Liver (tissue), 9 donors: Measurements from ENCODE around the gene BEAN1. TPM values are rescaled to one million over a fixed set of nuclear protein-coding genes. Genes with fewer than 3 reads are reported as not detected.

ENCODE experiments used
- DNase-seq: peaks from one replicate; pipeline ENCODE4 v3.0.0-alpha.2; 2017; ENCODE audit warnings: low spot score
- H3K27ac ChIP-seq, 2 donors: one replicate each; pipeline ENCODE4 v1.7.0; 2013; ENCODE audit warnings: inconsistent platforms in 2 of 2, low read length in 2 of 2, control low read depth in 1 of 2, low read depth in 1 of 2, mild to moderate bottlenecking in 1 of 2
- H3K27me3 ChIP-seq, 4 donors: one replicate each; pipeline versions ENCODE4 v1.6.1 to v1.7.0; 2013; ENCODE audit warnings: low read length in 3 of 4, inconsistent platforms in 1 of 4, mild to moderate bottlenecking in 1 of 4, moderate library complexity in 1 of 4; ENCODE audit not compliant: control insufficient read depth in 4 of 4, insufficient read depth in 4 of 4
- H3K36me3 ChIP-seq, 4 donors: one replicate each; pipeline versions ENCODE4 v1.6.1 to v1.7.0; 2013; ENCODE audit warnings: low read length in 3 of 4, mild to moderate bottlenecking in 3 of 4, low read depth in 1 of 4, moderate library complexity in 1 of 4; ENCODE audit not compliant: control insufficient read depth in 4 of 4, insufficient read depth in 3 of 4
- H3K4me1 ChIP-seq, 4 donors: one replicate each; pipeline versions ENCODE4 v1.6.1 to v1.7.0; 2013; ENCODE audit warnings: low read length in 3 of 4, mild to moderate bottlenecking in 3 of 4, moderate library complexity in 1 of 4; ENCODE audit not compliant: control insufficient read depth in 4 of 4, insufficient read depth in 4 of 4
- H3K4me3 ChIP-seq, 3 donors: one replicate each; pipeline versions ENCODE4 v1.6.1 to v1.7.0; 2013; ENCODE audit warnings: low read length in 3 of 3, control low read depth in 1 of 3, low read depth in 1 of 3, mild to moderate bottlenecking in 1 of 3
- H3K9ac ChIP-seq, 2 donors: one replicate each; pipeline ENCODE4 v1.7.0; 2013; ENCODE audit warnings: low read length in 2 of 2, mild to moderate bottlenecking in 2 of 2, moderate library complexity in 2 of 2, control low read depth in 1 of 2, low read depth in 1 of 2
- H3K9me3 ChIP-seq, 4 donors: one replicate each; pipeline versions ENCODE4 v1.6.1 to v1.7.0; 2013; ENCODE audit warnings: low read length in 3 of 4; ENCODE audit not compliant: control insufficient read depth in 4 of 4
- CTCF ChIP-seq: fragments of 150-350 bp; IDR thresholded peaks from 2 replicates; pipeline ENCODE4 v1.5.1; 2017; ENCODE audit warnings: improper control_type of control experiment, low read depth, low read length; ENCODE audit not compliant: missing input control
- EGR1 ChIP-seq, 2 donors: IDR thresholded peaks; 2 replicates each; pipeline ENCODE4 v1.6.1; 2016 to 2018; ENCODE audit warnings: antibody characterized with exemption in 2 of 2, low read depth in 2 of 2
- GABPA ChIP-seq, 2 donors: IDR thresholded peaks in 1 of 2; conservative IDR thresholded peaks in 1 of 2; 2 replicates each; pipeline ENCODE4 v1.6.1; 2016; ENCODE audit warnings: antibody characterized with exemption in 2 of 2, mild to moderate bottlenecking in 1 of 2, moderate library complexity in 1 of 2
- HNF4A ChIP-seq, 2 donors: conservative IDR thresholded peaks; 2 replicates each; pipeline ENCODE4 v1.6.1; 2016; ENCODE audit warnings: antibody characterized with exemption in 2 of 2, mild to moderate bottlenecking in 2 of 2
- MAX ChIP-seq: IDR thresholded peaks from 2 replicates; pipeline ENCODE4 v1.6.1; 2016; ENCODE audit warnings: antibody characterized with exemption
- NR2F2 ChIP-seq: IDR thresholded peaks from 2 replicates; pipeline ENCODE4 v1.6.1; 2016; ENCODE audit warnings: antibody characterized with exemption
- RAD21 ChIP-seq, 2 donors: IDR thresholded peaks; 2 replicates each; pipeline ENCODE4 v1.6.1; 2016; ENCODE audit warnings: antibody characterized with exemption in 2 of 2, mild to moderate bottlenecking in 2 of 2
- SP1 ChIP-seq: IDR thresholded peaks from 2 replicates; pipeline ENCODE4 v1.6.1; 2018; ENCODE audit warnings: antibody characterized with exemption, mild to moderate bottlenecking
- TAF1 ChIP-seq: conservative IDR thresholded peaks from 2 replicates; pipeline ENCODE4 v1.6.1; 2016; ENCODE audit warnings: antibody characterized with exemption, mild to moderate bottlenecking
- ZBTB33 ChIP-seq: IDR thresholded peaks from 2 replicates; pipeline ENCODE4 v1.6.1; 2016; ENCODE audit warnings: antibody characterized with exemption
- WGBS: extraction: QIAGEN DNeasy Blood & Tissue Kit; methylation state at CpG from one replicate; pipeline ENCODE4 v1.1.7; 2013; 5-methylcytosine and 5-hydroxymethylcytosine counted together
- polyA plus RNA-seq, 2 donors: library from polyadenylated mRNA; stranded (reverse) in 1 of 2; unstranded in 1 of 2; fragments of 200-250 nt in 1 of 2; fragments of >200 nt in 1 of 2; fragmentation: Nextera tagmentation in 1 of 2; extraction: Ambion mirVana in 1 of 2; gene quantifications; one replicate each; pipeline versions ENCODE4 v1.2.1 to v1.2.3, GENCODE V29; 2013 to 2015
- total RNA-seq, 2 donors: library from RNA; depleted of rRNA; stranded (reverse); fragments of >200 nt; gene quantifications; one replicate each; pipeline ENCODE4 v1.2.3, GENCODE V29; 2014
- TF ChIP-seq, protein P1 (sequence below): IDR thresholded peaks from 2 replicates; pipeline ENCODE4 v1.6.1; 2016; ENCODE audit warnings: antibody characterized with exemption
- donor health status: healthy.
- donor health status: healthy.
- donor health status: healthy.
- donor health status: healthy.
- donor health status: healthy.

BEAN1 gene
- total and polyA plus RNA-seq, 4 donors = 0.22 to 0.99 (median 0.25) TPM; not detected in 1

- no peak for DNase-seq
- H3K9me3 ChIP-seq = no peaks in the 10 kb centered on the region
These were observed 12.1 kb downstream of the BEAN1 start for GRCh38 chr16:66439051-66439730.

DNA sequence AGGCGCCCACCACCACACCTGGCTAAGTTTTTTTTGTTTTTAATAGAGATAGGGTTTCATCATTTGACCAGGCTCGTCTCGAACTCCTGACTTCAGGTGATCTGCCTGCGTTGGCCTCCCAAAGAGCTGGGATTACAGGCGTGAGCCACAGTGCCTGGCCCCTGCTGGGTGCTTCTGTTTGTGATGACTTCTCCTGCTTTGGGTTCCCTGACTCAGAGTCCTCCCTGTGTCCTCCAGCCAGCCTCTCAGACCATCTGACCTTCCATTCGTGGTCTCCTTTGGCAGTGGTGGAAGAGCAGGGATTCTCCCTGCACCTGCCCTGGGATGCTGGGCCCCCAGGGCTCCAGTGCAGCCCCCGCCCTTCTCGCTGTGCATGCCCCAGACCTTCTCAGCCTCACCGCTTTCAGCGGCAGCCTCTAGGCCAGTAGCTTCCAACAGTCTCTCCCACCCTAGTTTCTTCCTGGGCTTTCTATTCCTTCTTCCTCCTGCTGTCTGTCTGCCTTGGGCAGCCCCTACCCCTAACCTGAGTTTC is 13.2 kb downstream of the BEAN1 start:
- Histone ChIP-seq H3K9ac (no peak overlapping the region), H3K27me3 (no peaks in the 10 kb centered on the region), H3K4me1 (no peaks in the 10 kb centered on the region), H3K4me3 (no peak overlapping the region), H3K9me3 (no peaks in the 10 kb centered on the region), H3K36me3 (no peaks in the 10 kb centered on the region), H3K27ac (no peak overlapping the region)
- WGBS = 83% methylated on average over 10 of the region's 10 CpGs
- DNase-seq = no peak
- TF ChIP-seq TAF1 (no peak), NR2F2 (no peak), ZBTB33 (no peak), GABPA (IDR thresholded peaks at IDR 0.05 in 1 of 2, conservative IDR thresholded peaks at IDR 0.05 in 1 of 2) (no peak)

More at GRCh38 chr16:66439051-66439730, 12.1 kb downstream of the BEAN1 start:
- H3K27me3 ChIP-seq = no peaks in the 10 kb centered on the region
- H3K4me1 ChIP-seq = no peaks in the 10 kb centered on the region
- H3K36me3 ChIP-seq = no peaks in the 10 kb centered on the region
- H3K27ac ChIP-seq = no peak overlapping the region
- H3K4me3 ChIP-seq = no peak overlapping the region
- no peak overlapping the region for H3K9ac ChIP-seq
- no peak for TF ChIP-seq EGR1 (IDR thresholded peaks at IDR 0.05; ENCODE audit: low read depth in 2 of 2)
- no peak for TF ChIP-seq HNF4A (conservative IDR thresholded peaks at IDR 0.05)
- TF ChIP-seq, protein P1, sequence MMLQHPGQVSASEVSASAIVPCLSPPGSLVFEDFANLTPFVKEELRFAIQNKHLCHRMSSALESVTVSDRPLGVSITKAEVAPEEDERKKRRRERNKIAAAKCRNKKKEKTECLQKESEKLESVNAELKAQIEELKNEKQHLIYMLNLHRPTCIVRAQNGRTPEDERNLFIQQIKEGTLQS = no peak
- no peak for TF ChIP-seq CTCF
- no peak for TF ChIP-seq RAD21 (IDR thresholded peaks at IDR 0.05)
- TF ChIP-seq SP1 = no peak
- TF ChIP-seq MAX = no peak
- TF ChIP-seq ZBTB33 = no peak
- WGBS = 78% methylated on average over 5 of the region's 5 CpGs
